ENCODE results near the gene PRIMA1. TPM values are rescaled to one million over a fixed set of nuclear protein-coding genes. Genes with fewer than 3 reads are reported as not detected.
"Not testable (repeated sequence)": the region's sequence is repeated elsewhere in the genome, so short reads cannot be mapped to it uniquely, and the experiment has no call there.

Gene PRIMA1
- total RNA-seq, 1 experiment from 2014 or later = 4.9 TPM

- Mint-ChIP-seq H3K9me3 (peaks cover 80% of the 10 kb centered on the region), H3K36me3 (peaks cover 40% of the 10 kb centered on the region), H3K27ac (no peak overlapping the region), H3K4me1 (peaks cover 2% of the 10 kb centered on the region; the same call in 1 of the 2 replicates), H3K4me3 (no peak overlapping the region), H3K27me3 (ENCODE audit: low read depth) (peaks cover 4% of the 10 kb centered on the region)
- ChIA-PET CTCF (interaction anchor here (1.5 to 1.8 kb wide), 2 partner anchors 92 to 128 kb away, joined by 3 to 5 read pairs; no protein-coding TSS in a partner anchor), POLR2A (no interaction called here)
- ATAC-seq (no peak), DNase-seq (ENCODE audit: low spot score) (no peak)
- TF ChIP-seq GRHL2 (CRISPR knock-in tag; IDR thresholded peaks at IDR 0.05; ENCODE audit: insufficient replicate concordance, severe bottlenecking) (no peak), TCF7 (CRISPR knock-in tag; IDR thresholded peaks at IDR 0.05; ENCODE audit: low read depth) (no peak), ZBTB43 (CRISPR knock-in tag; IDR thresholded peaks at IDR 0.05) (no peak)
Measured at GRCh38 chr14:93811676-93812075, 23.4 kb upstream of the PRIMA1 start.

GRCh38 chr14:93811020-93811419, 22.7 kb upstream of the PRIMA1 start:
- H3K4me1 Mint-ChIP-seq = peaks cover 2% of the 10 kb centered on the region; the same call in 1 of the 2 replicates
- TF ChIP-seq ELF4 (CRISPR knock-in tag; IDR thresholded peaks at IDR 0.05; ENCODE audit: low read depth) = no peak
- TF ChIP-seq ZNF219 (CRISPR knock-in tag; IDR thresholded peaks at IDR 0.05; ENCODE audit: borderline replicate concordance) = no peak
- TF ChIP-seq EMX1 (CRISPR knock-in tag; IDR thresholded peaks at IDR 0.05) = no peak
- TF ChIP-seq PREB (CRISPR knock-in tag; IDR thresholded peaks at IDR 0.05; ENCODE audit: borderline replicate concordance) = no peak
- no peak for TF ChIP-seq TP53 (CRISPR knock-in tag; IDR thresholded peaks at IDR 0.05)
- no peak for TF ChIP-seq IRF2 (CRISPR knock-in tag; IDR thresholded peaks at IDR 0.05; ENCODE audit: borderline replicate concordance, low read depth)
- TF ChIP-seq GRHL2 (CRISPR knock-in tag; IDR thresholded peaks at IDR 0.05; ENCODE audit: insufficient replicate concordance, severe bottlenecking) = no peak
- no peak for TF ChIP-seq PRRX2 (CRISPR knock-in tag; IDR thresholded peaks at IDR 0.05)
- TF ChIP-seq GABPB1 (CRISPR knock-in tag; IDR thresholded peaks at IDR 0.05) = no peak
- TF ChIP-seq FOXK1 (CRISPR knock-in tag; IDR thresholded peaks at IDR 0.05) = no peak
- no peak for TF ChIP-seq ZNF671 (CRISPR knock-in tag; IDR thresholded peaks at IDR 0.05)
- no peak for TF ChIP-seq E2F4 (CRISPR knock-in tag; IDR thresholded peaks at IDR 0.05; ENCODE audit: borderline replicate concordance, low read depth)
- TF ChIP-seq ZNF425 (CRISPR knock-in tag; conservative IDR thresholded peaks at IDR 0.05) = no peak
- TF ChIP-seq STAT6 (CRISPR knock-in tag; conservative IDR thresholded peaks at IDR 0.05; ENCODE audit: low read depth) = no peak
- TF ChIP-seq USF2 (CRISPR knock-in tag; IDR thresholded peaks at IDR 0.05) = no peak
- TF ChIP-seq OVOL2 (CRISPR knock-in tag; IDR thresholded peaks at IDR 0.05; ENCODE audit: borderline replicate concordance) = no peak
- no peak for TF ChIP-seq ZNF317 (CRISPR knock-in tag; IDR thresholded peaks at IDR 0.05; ENCODE audit: borderline replicate concordance, low read depth)

GRCh38 chr14:93809491-93810420, 21.5 kb upstream of the PRIMA1 start:
- H3K4me1 Mint-ChIP-seq; H3K27ac Mint-ChIP-seq; DNase-seq (ENCODE audit: low spot score); H3K4me3 Mint-ChIP-seq; H3K27me3 Mint-ChIP-seq (ENCODE audit: low read depth); POLR2A ChIA-PET; CTCF ChIA-PET; ATAC-seq: not testable (repeated sequence)
- peaks cover 66% of the 10 kb centered on the region for H3K9me3 Mint-ChIP-seq
- peaks cover 33% of the 10 kb centered on the region for H3K36me3 Mint-ChIP-seq

More at GRCh38 chr14:93811020-93811419, 22.7 kb upstream of the PRIMA1 start:
- Mint-ChIP-seq H3K4me3 (no peak overlapping the region), H3K27ac (no peak overlapping the region), H3K27me3 (ENCODE audit: low read depth) (peaks cover 4% of the 10 kb centered on the region), H3K9me3 (peaks cover 79% of the 10 kb centered on the region), H3K36me3 (peaks cover 40% of the 10 kb centered on the region)
- DNase-seq (ENCODE audit: low spot score) = no peak
- POLR2A ChIA-PET = no interaction called here
- no peak for ATAC-seq
- CTCF ChIA-PET = interaction anchor here (1.5 to 1.8 kb wide), 2 partner anchors 92 to 128 kb away, joined by 3 to 5 read pairs; no protein-coding TSS in a partner anchor
